Central memory CD4-positive, alpha-beta T cell (primary cell): ENCODE data around the gene MTM1.

ENCODE experiments used
- DNase-seq: peaks from one replicate; pipeline ENCODE4 v3.0.0; 2022

MTM1 gene

GRCh38 chrX:150551963-150552362 is 16.5 kb upstream of the MTM1 start:
- no peak for DNase-seq

GRCh38 chrX:150558424-150558823 is 10.0 kb upstream of the MTM1 start:
- no peak for DNase-seq

- DNase-seq, result no peak
Measured at GRCh38 chrX:150564838-150565237, 3.6 kb upstream of the MTM1 start.

- no peak for DNase-seq
Measured at GRCh38 chrX:150565551-150565950, 2.9 kb upstream of the MTM1 start.

- no peak for DNase-seq
Measured at GRCh38 chrX:150566734-150567182, 1.7 kb upstream of the MTM1 start.

GRCh38 chrX:150567645-150568319 is 639 bp upstream of the MTM1 start:
- DNase-seq, result no peak

GRCh38 chrX:150569155-150569477 is 695 bp downstream of the MTM1 start:
- DNase-seq, result peak; percentile 43

GRCh38 chrX:150570512-150570911 is 2.1 kb downstream of the MTM1 start:
- DNase-seq, result peak; percentile 33

- DNase-seq, result no peak
Measured at GRCh38 chrX:150572206-150572605, 3.8 kb downstream of the MTM1 start.

- no peak for DNase-seq
Measured at GRCh38 chrX:150573106-150573505, 4.7 kb downstream of the MTM1 start.

GRCh38 chrX:150573702-150574101 is 5.3 kb downstream of the MTM1 start:
- no peak for DNase-seq

- no peak for DNase-seq
Measured at GRCh38 chrX:150574559-150575418, 6.4 kb downstream of the MTM1 start.

- peak; percentile 36 for DNase-seq
Measured at GRCh38 chrX:150575419-150575814, 7.0 kb downstream of the MTM1 start.

GRCh38 chrX:150577174-150577573 is 8.8 kb downstream of the MTM1 start:
- DNase-seq, result no peak

- DNase-seq, result no peak
Measured at GRCh38 chrX:150581093-150581775, 12.8 kb downstream of the MTM1 start.

GRCh38 chrX:150582338-150582948 is 14.0 kb downstream of the MTM1 start:
- no peak for DNase-seq

- DNase-seq, result peak; percentile 30
Measured at GRCh38 chrX:150587585-150588503, 19.4 kb downstream of the MTM1 start.

- no peak for DNase-seq
Measured at GRCh38 chrX:150594584-150594983, 26.2 kb downstream of the MTM1 start.

GRCh38 chrX:150599226-150599625 is 30.8 kb downstream of the MTM1 start:
- DNase-seq, result no peak

GRCh38 chrX:150602296-150602695 is 33.9 kb downstream of the MTM1 start:
- DNase-seq, result no peak

GRCh38 chrX:150602743-150603142 is 34.3 kb downstream of the MTM1 start:
- DNase-seq, result no peak

GRCh38 chrX:150605603-150606002 is 37.2 kb downstream of the MTM1 start:
- DNase-seq, result no peak
